NCI-H187 treated with DMSO at 0.1 percent for 48 hours (cell line): ENCODE measurements around the gene TRPC4.

Source experiments
- DNase-seq: peaks from one replicate; lab custom pipeline; 2025; lab: John Stamatoyannopoulos, UW

Gene TRPC4

GRCh38 chr13:37716420-37717195 is 153.0 kb downstream of the TRPC4 start:
- no peak for DNase-seq

GRCh38 chr13:37715606-37716015 is 154.0 kb downstream of the TRPC4 start:
- no peak for DNase-seq

- DNase-seq, result no peak
Observed at GRCh38 chr13:37709318-37709717, 160.3 kb downstream of the TRPC4 start.

GRCh38 chr13:37707739-37708500 is 161.7 kb downstream of the TRPC4 start:
- no peak for DNase-seq

GRCh38 chr13:37706041-37706440 is 163.5 kb downstream of the TRPC4 start:
- DNase-seq, result no peak

GRCh38 chr13:37701972-37702371 is 167.6 kb downstream of the TRPC4 start:
- no peak for DNase-seq

GRCh38 chr13:37701306-37701705 is 168.3 kb downstream of the TRPC4 start:
- no peak for DNase-seq

- DNase-seq, result no peak
Observed at GRCh38 chr13:37700887-37701286, 168.7 kb downstream of the TRPC4 start.

- DNase-seq, result no peak
Observed at GRCh38 chr13:37695200-37695599, 174.4 kb downstream of the TRPC4 start.

- DNase-seq, result no peak
Observed at GRCh38 chr13:37690361-37690760, 179.2 kb downstream of the TRPC4 start.

- no peak for DNase-seq
Observed at GRCh38 chr13:37686501-37686900, 183.1 kb downstream of the TRPC4 start.

GRCh38 chr13:37685206-37685605 is 184.4 kb downstream of the TRPC4 start:
- no peak for DNase-seq

- no peak for DNase-seq
Observed at GRCh38 chr13:37682496-37682895, 187.1 kb downstream of the TRPC4 start.

- DNase-seq, result no peak
Observed at GRCh38 chr13:37681281-37682032, 188.1 kb downstream of the TRPC4 start.

GRCh38 chr13:37680137-37680536 is 189.4 kb downstream of the TRPC4 start:
- no peak for DNase-seq

GRCh38 chr13:37679043-37679442 is 190.5 kb downstream of the TRPC4 start:
- DNase-seq, result no peak

- DNase-seq, result no peak
Observed at GRCh38 chr13:37669845-37670244, 199.7 kb downstream of the TRPC4 start.

- no peak for DNase-seq
Observed at GRCh38 chr13:37667702-37668101, 201.9 kb downstream of the TRPC4 start.

GRCh38 chr13:37666036-37666435 is 203.5 kb downstream of the TRPC4 start:
- no peak for DNase-seq

GRCh38 chr13:37665420-37665819 is 204.2 kb downstream of the TRPC4 start:
- no peak for DNase-seq

GRCh38 chr13:37663724-37664123 is 205.8 kb downstream of the TRPC4 start:
- no peak for DNase-seq

- DNase-seq, result no peak
Observed at GRCh38 chr13:37662624-37663023, 206.9 kb downstream of the TRPC4 start.

GRCh38 chr13:37657956-37658355 is 211.6 kb downstream of the TRPC4 start:
- no peak for DNase-seq
